Nephron progenitor cell (in vitro differentiated cells): Measurements from ENCODE around the gene SLC25A21.

Source experiments
- DNase-seq: peaks from one replicate; pipeline ENCODE4 v3.0.0; 2021
- H3K27ac Mint-ChIP-seq: 2 replicates; pipeline ENCODE4 v1.8.0; 2021; ENCODE audit warnings: mild to moderate bottlenecking, moderate library complexity, mixed read lengths
- H3K27me3 Mint-ChIP-seq: 2 replicates; pipeline ENCODE4 v1.8.0; 2021; ENCODE audit warnings: mild to moderate bottlenecking, low read depth, mixed read lengths; ENCODE audit not compliant: poor library complexity
- H3K36me3 Mint-ChIP-seq: 2 replicates; pipeline ENCODE4 v1.8.0; 2021; ENCODE audit warnings: low read depth, mixed read lengths
- H3K4me1 Mint-ChIP-seq: 2 replicates; pipeline ENCODE4 v1.8.0; 2021; ENCODE audit warnings: mixed read lengths
- H3K4me3 Mint-ChIP-seq: 2 replicates; pipeline ENCODE4 v1.8.0; 2021; ENCODE audit warnings: mild to moderate bottlenecking, moderate library complexity, mixed read lengths
- H3K9me3 Mint-ChIP-seq: 2 replicates; pipeline ENCODE4 v1.8.0; 2021; ENCODE audit warnings: mild to moderate bottlenecking, moderate library complexity, mixed read lengths
- TF ChIP-seq, protein P1 (sequence below): fragments of 200-600 bp; sonication (generic); IDR thresholded peaks from 2 replicates; pipeline ENCODE4 v1.5.0; 2021; ENCODE audit warnings: antibody characterized with exemption

SLC25A21 gene

GRCh38 chr14:37203423-37203822, 31.0 kb upstream of the SLC25A21 start:
- no peak for DNase-seq
- Mint-ChIP-seq H3K36me3 (peaks cover 56% of the 10 kb centered on the region), H3K27me3 (peaks cover 2% of the 10 kb centered on the region), H3K4me1 (peaks cover 14% of the 10 kb centered on the region), H3K9me3 (peaks cover 45% of the 10 kb centered on the region), H3K27ac (no peak overlapping the region), H3K4me3 (no peak overlapping the region)
- TF ChIP-seq, protein P1, sequence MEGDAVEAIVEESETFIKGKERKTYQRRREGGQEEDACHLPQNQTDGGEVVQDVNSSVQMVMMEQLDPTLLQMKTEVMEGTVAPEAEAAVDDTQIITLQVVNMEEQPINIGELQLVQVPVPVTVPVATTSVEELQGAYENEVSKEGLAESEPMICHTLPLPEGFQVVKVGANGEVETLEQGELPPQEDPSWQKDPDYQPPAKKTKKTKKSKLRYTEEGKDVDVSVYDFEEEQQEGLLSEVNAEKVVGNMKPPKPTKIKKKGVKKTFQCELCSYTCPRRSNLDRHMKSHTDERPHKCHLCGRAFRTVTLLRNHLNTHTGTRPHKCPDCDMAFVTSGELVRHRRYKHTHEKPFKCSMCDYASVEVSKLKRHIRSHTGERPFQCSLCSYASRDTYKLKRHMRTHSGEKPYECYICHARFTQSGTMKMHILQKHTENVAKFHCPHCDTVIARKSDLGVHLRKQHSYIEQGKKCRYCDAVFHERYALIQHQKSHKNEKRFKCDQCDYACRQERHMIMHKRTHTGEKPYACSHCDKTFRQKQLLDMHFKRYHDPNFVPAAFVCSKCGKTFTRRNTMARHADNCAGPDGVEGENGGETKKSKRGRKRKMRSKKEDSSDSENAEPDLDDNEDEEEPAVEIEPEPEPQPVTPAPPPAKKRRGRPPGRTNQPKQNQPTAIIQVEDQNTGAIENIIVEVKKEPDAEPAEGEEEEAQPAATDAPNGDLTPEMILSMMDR, result no peak

GRCh38 chr14:37202812-37203211, 30.4 kb upstream of the SLC25A21 start:
- DNase-seq, result no peak
- TF ChIP-seq, protein P1, result no peak
- Mint-ChIP-seq H3K4me3 (no peak overlapping the region), H3K27ac (no peak overlapping the region), H3K4me1 (peaks cover 20% of the 10 kb centered on the region), H3K36me3 (peaks cover 52% of the 10 kb centered on the region), H3K9me3 (peaks cover 41% of the 10 kb centered on the region), H3K27me3 (peaks cover 2% of the 10 kb centered on the region)

DNA sequence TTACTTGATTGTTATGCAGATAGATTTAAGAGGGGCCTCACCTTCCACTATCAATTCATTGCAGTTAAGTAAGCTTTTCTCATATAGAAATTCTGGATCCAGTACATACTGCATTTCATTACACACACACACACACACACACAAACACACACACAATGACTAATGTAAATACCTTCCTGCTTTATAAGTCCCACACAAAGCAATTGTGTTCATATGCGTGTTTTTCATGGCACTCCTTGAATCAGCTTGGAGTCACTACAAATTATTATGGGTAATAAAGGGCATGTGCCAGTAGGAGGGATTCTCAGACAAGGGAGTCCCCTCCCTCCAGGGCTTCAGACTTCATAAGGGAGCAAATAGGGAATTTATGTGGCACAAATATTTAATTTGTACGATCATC, 29.9 kb upstream of the SLC25A21 start:
- Mint-ChIP-seq H3K36me3 (peaks cover 51% of the 10 kb centered on the region), H3K4me3 (no peak overlapping the region), H3K4me1 (peaks cover 26% of the 10 kb centered on the region), H3K9me3 (peaks cover 40% of the 10 kb centered on the region), H3K27ac (no peak overlapping the region), H3K27me3 (peaks cover 2% of the 10 kb centered on the region)
- TF ChIP-seq, protein P1, result no peak
- DNase-seq, result no peak

DNA sequence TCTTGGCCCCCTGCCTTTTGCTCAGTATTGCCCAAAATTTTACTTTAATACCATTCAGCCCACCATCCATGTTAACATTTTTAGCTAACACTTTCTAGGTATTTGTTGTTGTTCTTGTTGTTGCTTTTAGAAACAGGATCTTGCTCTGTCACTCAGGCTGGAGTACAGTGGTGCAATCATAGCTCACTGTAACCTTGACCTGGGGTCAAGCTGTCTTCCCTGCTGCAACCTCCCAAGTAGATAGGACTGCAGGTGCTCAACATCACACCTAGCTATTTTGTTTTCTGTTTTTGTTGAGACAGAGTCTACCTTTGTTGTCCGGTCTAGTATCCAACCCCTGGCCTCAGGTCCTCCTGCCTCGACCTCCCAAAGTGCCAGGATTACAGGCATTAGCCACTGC, 29.3 kb upstream of the SLC25A21 start:
- Mint-ChIP-seq H3K27me3 (no peaks in the 10 kb centered on the region), H3K27ac (no peak overlapping the region)

GRCh38 chr14:37198907-37199306, 26.5 kb upstream of the SLC25A21 start:
- peaks cover 6% of the 10 kb centered on the region for H3K9me3 Mint-ChIP-seq
- no peak for DNase-seq
- H3K27ac Mint-ChIP-seq, result no peak overlapping the region
- peak overlapping the region; percentile 89 for H3K4me3 Mint-ChIP-seq
- no peaks in the 10 kb centered on the region for H3K27me3 Mint-ChIP-seq
- H3K36me3 Mint-ChIP-seq, result peaks cover 17% of the 10 kb centered on the region
- peaks cover 45% of the 10 kb centered on the region for H3K4me1 Mint-ChIP-seq
- TF ChIP-seq, protein P1, result no peak

More for the DNA sequence above, 29.3 kb upstream of the SLC25A21 start:
- Mint-ChIP-seq H3K9me3 (peaks cover 34% of the 10 kb centered on the region), H3K4me3 (no peak overlapping the region), H3K36me3 (peaks cover 45% of the 10 kb centered on the region), H3K4me1 (peaks cover 31% of the 10 kb centered on the region)
- DNase-seq, result no peak
- TF ChIP-seq, protein P1, result no peak

DNA sequence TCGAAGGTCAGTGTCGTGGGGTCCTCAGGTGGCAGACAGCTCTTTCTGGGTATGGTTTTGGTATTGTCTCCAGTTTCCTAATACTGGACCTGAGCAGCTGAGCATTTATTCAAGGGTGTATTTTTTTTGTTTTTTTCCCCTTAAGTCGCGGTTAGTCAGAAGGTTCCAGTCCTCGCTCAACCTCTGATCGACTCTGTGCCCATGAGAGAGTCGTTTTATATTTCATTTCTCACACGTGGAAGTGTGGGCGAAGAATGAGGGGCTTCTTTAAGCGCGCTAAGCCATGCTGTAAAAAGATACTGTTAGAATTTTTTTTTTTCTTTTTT, 25.8 kb upstream of the SLC25A21 start:
- Mint-ChIP-seq H3K27me3 (no peaks in the 10 kb centered on the region), H3K36me3 (peaks cover 10% of the 10 kb centered on the region), H3K27ac (peak overlapping the region; percentile 95), H3K9me3 (no peaks in the 10 kb centered on the region), H3K4me1 (peaks cover 45% of the 10 kb centered on the region), H3K4me3 (peak overlapping the region; percentile 89)
- DNase-seq, result no peak
- TF ChIP-seq, protein P1, result no peak
